HG03442 (cell line): ENCODE results near the gene GNG7.
"Not testable (repeated sequence)": the region's sequence is repeated elsewhere in the genome, so short reads cannot be mapped to it uniquely, and the experiment has no call there.

ENCODE experiments used
- ATAC-seq: cut with Tn5 transposase; IDR thresholded peaks from one replicate; pipeline ENCODE4 v1.9.1; 2021; ENCODE audit warnings: mild to moderate bottlenecking, moderate library complexity; ENCODE audit not compliant: unreplicated experiment

The GNG7 gene

GRCh38 chr19:2556221-2557092 lies 146.0 kb downstream of the GNG7 start:
- ATAC-seq: no peak

- ATAC-seq: no peak
These were observed 146.9 kb downstream of the GNG7 start for GRCh38 chr19:2555422-2556220.

- ATAC-seq: no peak
These were observed 147.6 kb downstream of the GNG7 start for GRCh38 chr19:2554856-2555255.

GRCh38 chr19:2553510-2553909 lies 149.0 kb downstream of the GNG7 start:
- no peak for ATAC-seq

GRCh38 chr19:2552859-2553258 lies 149.6 kb downstream of the GNG7 start:
- no peak for ATAC-seq

GRCh38 chr19:2551864-2552185 lies 150.7 kb downstream of the GNG7 start:
- ATAC-seq: no peak

GRCh38 chr19:2551172-2551863 lies 151.2 kb downstream of the GNG7 start:
- no peak for ATAC-seq

GRCh38 chr19:2550431-2551171 lies 151.9 kb downstream of the GNG7 start:
- no peak for ATAC-seq

- no peak for ATAC-seq
These were observed 152.7 kb downstream of the GNG7 start for GRCh38 chr19:2549701-2550191.

GRCh38 chr19:2548966-2549365 lies 153.5 kb downstream of the GNG7 start:
- no peak for ATAC-seq

- ATAC-seq: no peak
These were observed 154.8 kb downstream of the GNG7 start for GRCh38 chr19:2547721-2548120.

GRCh38 chr19:2547033-2547680 lies 155.3 kb downstream of the GNG7 start:
- ATAC-seq: no peak

- no peak for ATAC-seq
These were observed 156.1 kb downstream of the GNG7 start for GRCh38 chr19:2546128-2547032.

GRCh38 chr19:2545416-2546127 lies 156.9 kb downstream of the GNG7 start:
- not testable (repeated sequence) for ATAC-seq

GRCh38 chr19:2544576-2545415 lies 157.7 kb downstream of the GNG7 start:
- no peak for ATAC-seq

- ATAC-seq: no peak
These were observed 158.7 kb downstream of the GNG7 start for GRCh38 chr19:2543463-2544442.
